ENCODE results near the gene LSMEM2.

DNA sequence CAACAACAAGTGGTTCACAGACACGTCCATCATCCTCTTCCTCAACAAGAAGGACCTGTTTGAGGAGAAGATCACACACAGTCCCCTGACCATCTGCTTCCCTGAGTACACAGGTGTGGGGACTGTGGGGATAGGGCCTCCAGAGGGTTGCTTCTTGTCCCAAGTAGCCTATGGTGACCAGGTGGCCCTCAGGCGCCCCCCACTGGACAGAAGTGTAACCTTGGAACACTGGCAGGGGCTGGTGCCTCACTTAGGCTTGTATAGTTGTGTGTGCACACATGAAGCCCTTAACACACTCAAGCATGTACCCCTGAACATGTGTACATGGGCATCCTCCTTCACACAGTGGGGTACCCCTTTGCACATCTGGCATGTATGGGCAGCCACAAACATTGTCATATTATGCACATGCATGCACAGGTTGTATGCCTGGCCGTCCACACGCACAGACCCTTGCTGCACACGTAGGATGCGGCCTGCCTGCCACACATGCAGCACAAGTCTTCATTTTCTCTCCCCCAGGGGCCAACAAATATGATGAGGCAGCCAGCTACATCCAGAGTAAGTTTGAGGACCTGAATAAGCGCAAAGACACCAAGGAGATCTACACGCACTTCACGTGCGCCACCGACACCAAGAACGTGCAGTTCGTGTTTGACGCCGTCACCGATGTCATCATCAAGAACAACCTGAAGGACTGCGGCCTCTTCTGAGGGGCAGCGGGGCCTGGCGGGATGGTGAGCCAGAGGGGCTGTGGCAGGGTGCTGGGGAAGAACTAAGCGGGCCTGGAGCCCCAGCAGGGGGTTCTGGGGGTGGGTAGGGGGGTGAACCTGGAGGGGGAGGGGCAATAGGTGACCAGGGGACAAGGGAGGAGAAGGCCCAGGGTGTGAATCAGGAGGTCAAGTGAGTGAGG is 21.7 kb upstream of the LSMEM2 start:
- TF ChIP-seq EZH2 (IDR thresholded peaks at IDR 0.05) (no peak), POLR2AphosphoS5 (IDR thresholded peaks at IDR 0.05; ENCODE audit: borderline replicate concordance, low read depth, low read length) (no peak)

Data from SK-N-MC (cell line).